Stimulated activated CD4-positive, alpha-beta T cell treated with anti-CD3 and anti-CD28 coated beads, TNF-alpha, amount 100 ng/mL, for 4 hours (primary cell): ENCODE data around the gene TK2.
"Not testable (repeated sequence)": the region's sequence is repeated elsewhere in the genome, so short reads cannot be mapped to it uniquely, and the experiment has no call there.

Experiments
- DNase-seq, 3 experiments: peaks; one replicate each; pipeline ENCODE4 v3.0.0-alpha.2; 2020; ENCODE audit warnings: low read depth in 3 of 3

The TK2 gene

DNA sequence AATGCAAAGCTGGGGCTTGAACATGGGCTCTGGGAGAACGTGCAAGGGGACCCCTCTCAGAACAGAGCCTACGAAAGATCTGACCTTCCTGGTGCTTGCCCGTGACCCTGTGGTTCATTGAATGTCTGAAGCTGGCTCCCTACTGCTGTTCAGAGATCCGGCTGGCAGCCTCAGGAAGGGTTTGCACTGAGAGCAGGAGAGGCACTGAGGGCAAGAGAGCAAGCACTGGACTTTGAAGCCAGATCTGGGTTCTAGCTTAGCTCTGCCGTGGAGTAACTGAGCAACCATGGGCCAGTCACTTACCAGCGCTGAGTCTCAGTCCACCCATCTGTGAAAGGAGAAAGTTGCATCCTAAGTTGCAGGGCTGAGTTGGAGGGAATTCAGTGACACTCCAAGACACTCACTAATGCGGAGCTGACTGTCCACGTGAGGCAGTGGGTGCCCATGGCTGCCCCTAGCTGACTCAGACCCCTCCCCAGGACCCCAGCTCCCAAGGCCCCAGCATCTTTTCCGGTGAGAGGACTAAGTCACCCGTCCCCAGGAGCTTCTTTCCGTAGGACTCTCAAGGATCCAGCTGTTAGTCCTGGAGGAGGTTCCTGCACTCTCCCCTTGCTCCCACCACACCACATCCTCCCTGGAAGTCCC, 81.5 kb downstream of the TK2 start:
- DNase-seq, result no peak

DNA sequence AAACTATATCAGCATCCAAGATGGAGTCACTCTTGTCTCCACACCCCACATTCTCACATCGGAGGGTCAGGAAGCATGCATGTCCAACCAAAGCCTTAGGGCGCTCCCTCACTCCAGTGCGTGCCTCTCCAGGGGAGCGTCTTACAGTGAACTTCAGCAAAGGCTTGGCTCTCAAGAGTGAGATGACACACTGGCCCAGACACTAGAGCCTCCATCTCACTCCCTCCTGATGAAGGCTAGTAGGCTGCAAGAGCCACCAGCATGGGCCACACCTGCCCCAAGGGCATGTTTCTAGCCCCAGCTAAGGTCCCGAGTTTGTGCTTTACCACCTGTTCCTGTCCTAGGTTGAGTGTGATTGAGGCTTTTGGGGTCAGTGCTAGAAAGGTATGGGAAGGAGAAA, 82.3 kb downstream of the TK2 start:
- DNase-seq, result no peak

DNA sequence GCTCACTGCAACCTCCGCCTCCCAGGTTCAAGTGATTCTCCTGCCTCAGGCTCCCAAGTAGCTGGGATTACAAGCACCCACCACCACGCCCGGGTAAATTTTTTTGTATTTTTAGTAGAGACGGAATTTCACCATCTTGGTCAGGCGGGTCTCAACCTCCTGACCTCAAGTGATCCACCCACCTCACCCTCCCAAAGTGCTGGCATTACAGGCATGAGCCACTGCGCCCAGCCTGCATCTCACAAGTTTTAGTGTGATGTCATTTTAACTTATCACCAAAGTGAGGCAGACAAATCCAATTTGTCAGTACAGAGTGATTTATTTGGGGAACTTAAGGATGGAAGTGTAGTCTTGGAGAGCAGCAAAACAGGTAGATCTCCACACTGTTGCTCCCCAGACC, 83.3 kb downstream of the TK2 start:
- DNase-seq, result not testable (repeated sequence)

DNA sequence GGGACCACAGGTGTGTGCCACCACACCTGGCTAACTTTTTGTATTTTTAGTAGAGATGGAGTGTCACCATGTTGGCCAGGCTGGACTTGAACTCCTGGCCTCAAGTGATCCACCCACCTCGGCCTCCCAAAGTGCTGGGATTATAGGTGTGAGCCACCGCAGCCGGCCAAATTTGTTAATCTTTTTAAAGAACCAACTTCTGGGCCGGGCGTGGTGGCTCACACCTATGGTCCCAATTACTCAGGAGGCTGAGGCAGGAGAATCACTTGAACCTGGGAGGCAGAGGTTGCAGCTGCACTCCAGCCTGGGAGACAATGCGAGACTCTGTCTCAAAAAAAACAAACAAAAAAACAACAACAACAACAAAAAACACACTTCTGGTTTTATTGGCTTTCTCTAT, 84.0 kb downstream of the TK2 start:
- not testable (repeated sequence) for DNase-seq

DNA sequence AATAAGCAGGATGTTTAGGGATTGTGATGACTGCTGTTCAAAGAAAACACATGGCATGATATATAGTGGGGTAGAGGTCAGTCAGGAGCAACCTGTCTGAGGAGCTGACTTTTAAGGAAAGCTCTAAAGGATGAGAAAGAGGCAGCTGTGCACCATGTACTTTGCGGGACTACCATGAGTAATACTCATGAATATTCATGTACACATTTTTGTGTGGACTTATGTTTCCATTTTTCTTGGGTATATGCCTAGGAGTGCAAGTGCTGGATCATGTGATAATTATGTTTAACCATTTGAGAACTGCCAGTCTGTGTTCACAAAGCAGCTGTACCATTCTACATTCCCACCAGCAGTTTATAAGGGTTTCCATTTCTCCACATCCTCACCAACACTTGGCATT, 87.0 kb downstream of the TK2 start:
- DNase-seq, result no peak

DNA sequence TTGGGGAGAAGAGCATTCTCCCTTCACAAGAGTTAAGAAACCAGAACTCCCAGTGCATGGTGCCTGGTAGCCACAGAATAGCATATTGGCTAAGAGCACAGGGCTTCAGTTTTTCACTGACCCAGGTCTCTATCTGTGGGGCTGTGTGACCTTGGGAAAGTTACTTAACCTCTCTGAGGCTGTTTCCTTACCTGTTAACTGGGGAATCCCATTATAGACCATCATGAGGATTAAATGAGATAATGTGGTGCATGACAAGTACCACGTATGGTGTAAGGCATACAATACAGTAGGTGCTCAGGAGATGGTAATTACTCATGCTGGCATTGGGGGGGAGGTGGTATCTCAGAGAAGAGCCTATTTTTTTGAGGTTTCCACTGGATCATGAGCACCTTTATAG, 89.2 kb downstream of the TK2 start:
- DNase-seq, result no peak

DNA sequence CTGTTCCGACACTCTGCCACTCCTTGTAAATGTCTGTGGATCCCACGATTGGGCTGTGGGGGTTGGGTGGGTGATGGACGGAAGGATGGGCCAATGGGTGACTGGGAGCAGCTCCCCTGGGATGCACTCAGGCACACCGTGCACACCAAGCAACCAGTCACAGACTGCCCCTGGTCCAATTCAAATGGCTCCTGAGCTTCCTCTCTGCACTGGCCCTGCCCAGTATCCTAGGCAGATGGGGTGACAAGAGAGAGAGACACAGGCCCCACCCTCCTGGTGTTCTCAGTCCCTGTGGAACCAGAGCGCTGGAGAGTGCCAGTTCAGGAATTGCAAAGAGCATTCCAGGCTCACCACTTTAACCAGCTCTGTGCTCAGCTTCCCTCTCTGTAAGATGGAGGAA, 90.0 kb downstream of the TK2 start:
- DNase-seq, result no peak

DNA sequence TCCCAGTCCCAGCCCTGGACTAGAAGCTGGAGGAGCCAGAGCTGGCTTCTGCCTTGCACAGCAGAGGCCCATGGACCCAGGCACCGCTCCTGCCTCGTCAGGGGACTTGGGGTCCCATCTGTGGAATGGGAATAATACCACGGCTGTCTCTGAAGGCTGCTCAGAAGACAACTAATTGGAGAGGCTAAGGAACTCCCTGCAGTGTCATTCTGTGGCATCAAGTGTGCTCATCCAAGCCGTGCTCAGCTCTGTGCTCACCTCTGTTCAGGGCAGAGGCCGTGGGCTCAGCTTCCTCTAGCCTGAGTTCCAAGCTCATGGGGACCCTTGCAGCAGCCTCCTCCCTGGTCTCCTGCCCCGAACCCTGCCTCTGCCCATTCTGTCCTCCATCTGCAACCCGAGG, 91.1 kb downstream of the TK2 start:
- no peak for DNase-seq

DNA sequence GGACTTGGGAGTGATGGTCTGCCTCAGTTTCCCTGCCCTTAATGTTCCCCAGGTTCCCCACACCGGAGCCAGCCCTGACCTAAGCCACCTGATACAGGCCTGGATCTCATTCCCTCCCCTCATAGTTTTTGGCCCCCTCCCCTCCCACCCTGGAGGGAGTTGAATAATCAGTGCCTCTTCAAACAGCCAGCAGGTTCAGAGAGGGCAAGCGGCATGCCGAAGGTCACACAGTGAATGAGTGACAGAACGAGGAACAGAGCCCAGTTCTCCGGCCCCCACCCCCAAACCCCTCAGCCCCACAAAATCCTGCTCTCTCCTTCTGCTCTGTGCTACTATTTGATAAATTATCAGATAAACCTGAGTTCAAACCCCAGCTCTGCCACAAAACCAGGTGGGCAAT, 91.6 kb downstream of the TK2 start:
- no peak for DNase-seq
